NCI-H460 (cell line): ENCODE data around the gene RASGRF1. TPM values are rescaled to one million over a fixed set of nuclear protein-coding genes. Genes with fewer than 3 reads are reported as not detected.
"Not testable (repeated sequence)": the region's sequence is repeated elsewhere in the genome, so short reads cannot be mapped to it uniquely, and the experiment has no call there.

Source experiments
- DNase-seq: peaks from one replicate; pipeline ENCODE4 v3.0.0-alpha.2; 2016; ENCODE audit warnings: low read depth; ENCODE audit errors: extremely low read depth
- polyA plus RNA-seq: library from polyadenylated mRNA; depleted of rRNA; stranded (reverse); fragments of >200 nt; gene quantifications from 2 replicates; pipeline ENCODE4 v1.2.3, GENCODE V29; 2014; cell fraction: nucleus; rRNA removed
- total RNA-seq: library from RNA; depleted of rRNA; stranded (reverse); fragments of >200 nt; shearing (Covaris generic); gene quantifications from 2 replicates; pipeline ENCODE4 v1.2.3, GENCODE V29; 2014; rRNA removed

Gene RASGRF1, protein sequence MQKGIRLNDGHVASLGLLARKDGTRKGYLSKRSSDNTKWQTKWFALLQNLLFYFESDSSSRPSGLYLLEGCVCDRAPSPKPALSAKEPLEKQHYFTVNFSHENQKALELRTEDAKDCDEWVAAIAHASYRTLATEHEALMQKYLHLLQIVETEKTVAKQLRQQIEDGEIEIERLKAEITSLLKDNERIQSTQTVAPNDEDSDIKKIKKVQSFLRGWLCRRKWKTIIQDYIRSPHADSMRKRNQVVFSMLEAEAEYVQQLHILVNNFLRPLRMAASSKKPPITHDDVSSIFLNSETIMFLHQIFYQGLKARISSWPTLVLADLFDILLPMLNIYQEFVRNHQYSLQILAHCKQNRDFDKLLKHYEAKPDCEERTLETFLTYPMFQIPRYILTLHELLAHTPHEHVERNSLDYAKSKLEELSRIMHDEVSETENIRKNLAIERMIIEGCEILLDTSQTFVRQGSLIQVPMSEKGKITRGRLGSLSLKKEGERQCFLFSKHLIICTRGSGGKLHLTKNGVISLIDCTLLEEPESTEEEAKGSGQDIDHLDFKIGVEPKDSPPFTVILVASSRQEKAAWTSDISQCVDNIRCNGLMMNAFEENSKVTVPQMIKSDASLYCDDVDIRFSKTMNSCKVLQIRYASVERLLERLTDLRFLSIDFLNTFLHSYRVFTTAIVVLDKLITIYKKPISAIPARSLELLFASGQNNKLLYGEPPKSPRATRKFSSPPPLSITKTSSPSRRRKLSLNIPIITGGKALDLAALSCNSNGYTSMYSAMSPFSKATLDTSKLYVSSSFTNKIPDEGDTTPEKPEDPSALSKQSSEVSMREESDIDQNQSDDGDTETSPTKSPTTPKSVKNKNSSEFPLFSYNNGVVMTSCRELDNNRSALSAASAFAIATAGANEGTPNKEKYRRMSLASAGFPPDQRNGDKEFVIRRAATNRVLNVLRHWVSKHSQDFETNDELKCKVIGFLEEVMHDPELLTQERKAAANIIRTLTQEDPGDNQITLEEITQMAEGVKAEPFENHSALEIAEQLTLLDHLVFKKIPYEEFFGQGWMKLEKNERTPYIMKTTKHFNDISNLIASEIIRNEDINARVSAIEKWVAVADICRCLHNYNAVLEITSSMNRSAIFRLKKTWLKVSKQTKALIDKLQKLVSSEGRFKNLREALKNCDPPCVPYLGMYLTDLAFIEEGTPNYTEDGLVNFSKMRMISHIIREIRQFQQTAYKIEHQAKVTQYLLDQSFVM (N-terminal part only)
- not detected in 2 replicates for total RNA-seq
- polyA plus RNA-seq: not detected in 2 replicates

DNA sequence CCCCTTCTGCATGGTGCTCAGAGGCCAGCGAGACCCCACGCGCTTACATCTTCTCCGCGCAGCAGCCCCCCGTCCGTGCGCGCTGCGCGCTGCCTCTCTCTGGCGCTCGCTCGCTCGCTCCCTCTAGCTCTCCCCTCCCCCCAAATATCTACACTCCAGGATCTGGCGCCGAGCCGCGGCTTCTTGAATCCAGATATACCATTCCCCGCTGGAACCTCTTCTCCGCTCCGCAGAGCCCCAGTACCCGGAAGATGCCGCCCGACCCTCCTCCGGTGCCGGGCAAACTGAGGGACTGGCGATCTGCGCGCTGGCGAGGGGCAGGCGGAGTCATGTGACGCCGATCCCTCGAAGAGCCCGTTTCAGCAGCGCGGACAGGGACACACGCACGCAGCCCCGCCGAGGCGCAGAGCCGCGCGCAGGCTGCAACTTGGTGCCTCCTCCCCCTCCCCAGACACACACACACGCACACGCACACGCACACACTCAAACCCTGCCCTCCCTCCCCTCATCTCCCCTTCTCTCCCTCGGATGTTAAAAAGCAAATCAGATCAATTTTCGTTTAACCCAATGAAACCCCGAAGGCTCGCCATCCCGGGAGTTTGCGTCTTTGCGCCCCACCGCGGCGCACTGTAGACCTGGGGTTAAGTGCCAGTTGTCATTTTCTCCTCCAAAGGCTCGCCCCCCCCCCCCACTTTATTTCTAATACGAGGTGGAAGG, at the start of gene RASGRF1:
RASGRF1 (minus strand) TSS at position 294 of the 717 bp plus-strand sequence; CDS start at position 12, 282 bp downstream.
- DNase-seq: no peak

GRCh38 chr15:79136434-79137046, 46.0 kb upstream of the RASGRF1 start:
- no peak for DNase-seq

DNA sequence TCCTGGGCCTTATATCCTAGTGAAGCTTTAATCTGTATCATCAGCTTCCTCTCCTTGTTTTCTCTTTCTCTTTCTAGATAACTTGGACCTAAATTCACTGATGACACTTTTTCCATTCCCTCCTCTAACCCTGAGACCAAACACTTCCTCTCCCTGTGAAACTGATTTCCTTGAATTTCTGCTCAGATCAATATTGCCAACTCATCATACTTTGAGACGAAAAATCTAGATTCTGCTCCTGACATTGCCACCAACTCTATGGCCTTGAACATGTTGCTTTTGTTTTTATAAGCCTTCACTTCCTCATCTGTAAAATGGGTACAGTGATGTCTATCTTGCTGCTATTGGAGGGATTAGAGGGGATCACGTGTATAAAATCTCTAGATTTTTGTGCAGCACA, 42.7 kb upstream of the RASGRF1 start:
- no peak for DNase-seq

GRCh38 chr15:79132770-79133169, 42.2 kb upstream of the RASGRF1 start:
- no peak for DNase-seq

GRCh38 chr15:79132361-79132760, 41.8 kb upstream of the RASGRF1 start:
- DNase-seq: no peak

DNA sequence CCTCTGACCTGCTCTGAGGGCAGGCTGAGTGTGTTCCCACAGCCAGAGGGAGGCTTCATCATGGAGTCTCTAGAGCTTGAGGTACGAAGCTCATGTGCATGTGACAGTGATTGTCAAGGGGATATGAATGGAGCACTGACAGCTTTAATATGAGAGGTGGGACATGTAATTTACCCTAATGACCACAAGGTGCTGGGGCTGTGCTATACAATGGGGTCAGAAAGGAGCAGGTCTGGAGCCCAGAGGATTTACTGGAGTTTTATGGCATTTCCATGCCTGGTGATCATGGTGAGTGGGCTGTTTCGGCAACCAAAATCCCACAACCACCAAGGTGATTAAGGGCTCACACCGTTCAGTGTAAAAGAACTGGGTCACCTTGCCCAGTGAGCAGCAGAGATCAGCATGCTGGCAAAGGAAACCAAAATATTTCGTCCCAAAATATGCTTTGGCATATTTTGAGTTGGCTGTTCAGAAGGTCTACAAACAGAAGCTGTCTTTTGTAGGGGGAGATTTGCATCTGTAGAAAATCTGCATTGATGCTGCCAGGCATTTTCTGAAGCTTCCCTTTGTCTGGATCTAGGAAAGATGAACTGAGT, 40.1 kb upstream of the RASGRF1 start:
- DNase-seq: no peak

GRCh38 chr15:79129235-79129634, 38.7 kb upstream of the RASGRF1 start:
- no peak for DNase-seq

- DNase-seq: no peak
Observed at GRCh38 chr15:79128556-79128955, 38.0 kb upstream of the RASGRF1 start.

DNA sequence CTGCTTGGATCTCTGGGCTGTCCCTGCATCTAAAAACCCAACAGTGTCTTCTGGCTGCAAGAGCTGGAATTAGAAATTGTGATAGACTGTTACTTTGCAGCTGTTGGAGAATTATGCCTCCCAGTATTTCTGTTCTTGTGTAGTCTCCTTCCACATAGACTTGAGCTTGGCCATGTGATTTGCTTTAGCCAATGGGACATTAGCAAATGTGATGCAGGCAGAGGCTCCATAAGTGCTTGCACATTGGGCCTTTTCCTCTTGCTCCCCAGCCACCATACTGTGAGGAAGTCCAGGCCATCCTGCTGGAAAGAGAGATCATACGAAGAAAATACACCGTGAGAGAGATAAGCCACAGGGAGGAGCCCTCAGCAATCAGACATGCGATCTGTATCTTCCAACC, 33.8 kb upstream of the RASGRF1 start:
- DNase-seq: no peak

GRCh38 chr15:79122991-79123390, 32.4 kb upstream of the RASGRF1 start:
- DNase-seq: no peak

GRCh38 chr15:79122391-79122790, 31.8 kb upstream of the RASGRF1 start:
- no peak for DNase-seq

GRCh38 chr15:79121571-79121970, 31.0 kb upstream of the RASGRF1 start:
- no peak for DNase-seq

GRCh38 chr15:79117442-79118204, 27.0 kb upstream of the RASGRF1 start:
- no peak for DNase-seq

- DNase-seq: no peak
Observed at GRCh38 chr15:79116771-79117170, 26.2 kb upstream of the RASGRF1 start.

DNA sequence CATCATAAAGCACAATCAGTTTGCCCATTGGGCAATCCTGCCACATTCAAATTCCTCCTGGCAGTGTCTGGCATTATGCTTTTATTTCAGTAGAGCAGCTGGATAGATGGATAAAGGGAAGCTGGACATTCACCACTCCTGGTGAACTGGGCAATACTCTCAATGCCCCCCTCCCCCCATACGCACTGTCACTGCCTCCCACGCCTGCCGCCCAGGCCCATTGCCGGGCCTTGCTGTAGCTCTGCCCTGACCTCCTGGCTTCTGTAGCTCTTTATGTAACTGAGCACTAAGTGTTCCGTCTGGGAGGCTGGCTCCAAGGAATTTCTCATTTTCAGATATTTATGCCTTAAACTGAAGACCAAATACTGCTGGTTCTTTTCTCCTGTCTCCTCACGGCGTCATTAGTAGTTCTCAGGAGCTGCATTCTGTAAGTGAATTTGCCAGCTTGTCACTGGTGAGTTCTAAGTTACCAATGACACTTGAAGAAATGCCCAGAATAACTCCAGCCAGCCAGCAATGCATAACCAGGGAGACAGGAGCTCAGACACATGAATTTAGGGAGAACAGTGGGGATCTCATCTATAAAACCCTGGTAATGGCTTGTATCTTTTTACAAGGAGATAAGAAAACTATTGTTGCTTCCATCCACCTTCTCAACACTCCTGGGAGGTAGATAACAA, 25.5 kb upstream of the RASGRF1 start:
- no peak for DNase-seq

- DNase-seq: no peak
Observed at GRCh38 chr15:79113831-79114230, 23.3 kb upstream of the RASGRF1 start.

GRCh38 chr15:79111404-79111803, 20.8 kb upstream of the RASGRF1 start:
- DNase-seq: not testable (repeated sequence)

DNA sequence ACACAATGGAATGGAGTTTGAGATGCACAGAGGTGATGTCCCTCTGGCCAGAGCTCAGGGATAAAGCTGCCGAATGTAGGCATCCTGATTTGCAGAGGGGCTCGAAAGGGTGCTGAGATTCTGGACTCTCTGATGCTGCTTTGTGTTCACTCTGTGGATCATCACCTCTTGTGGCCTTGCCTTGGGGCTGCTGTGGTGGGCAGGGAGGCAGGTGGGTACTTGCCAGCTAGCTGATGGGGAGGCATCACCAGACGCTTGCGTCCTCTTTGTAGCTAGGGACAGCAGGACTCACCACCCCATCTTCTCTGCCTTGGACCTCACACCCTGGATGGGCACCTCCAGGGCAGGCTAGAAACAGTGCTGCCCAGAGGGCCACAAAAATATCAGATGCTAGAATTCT, 14.6 kb upstream of the RASGRF1 start:
- no peak for DNase-seq
